Central memory CD8-positive, alpha-beta T cell (primary cell): Measurements from ENCODE around the gene OLIG3.

Experiments used
- ATAC-seq: fragments of 150-1000 bp; cut with Tn5 transposase; replicated peaks from 2 replicates; pipeline ENCODE4 v1.10.0; 2022; ENCODE audit warnings: mild to moderate bottlenecking, moderate FRiP score, moderate number of reproducible peaks; ENCODE audit not compliant: poor library complexity, severe bottlenecking; ENCODE audit errors: extremely low read depth
- DNase-seq, 2 donors: peaks; one replicate each; pipeline ENCODE4 v3.0.0; 2021; ENCODE audit warnings: low spot score in 2 of 2
- H3K27ac Mint-ChIP-seq: one replicate; pipeline ENCODE4 v1.8.0; 2022; ENCODE audit warnings: low read depth, mild to moderate bottlenecking, moderate library complexity, mixed read lengths
- H3K27me3 Mint-ChIP-seq: one replicate; pipeline ENCODE4 v1.8.0; 2022; ENCODE audit warnings: mixed read lengths
- H3K36me3 Mint-ChIP-seq: one replicate; pipeline ENCODE4 v1.8.0; 2022; ENCODE audit warnings: mild to moderate bottlenecking, moderate library complexity, mixed read lengths; ENCODE audit not compliant: insufficient read depth
- H3K4me1 Mint-ChIP-seq: one replicate; pipeline ENCODE4 v1.8.0; 2022; ENCODE audit warnings: mixed read lengths
- H3K4me3 Mint-ChIP-seq: one replicate; pipeline ENCODE4 v1.8.0; 2022; ENCODE audit warnings: mild to moderate bottlenecking, moderate library complexity, mixed read lengths
- H3K9me3 Mint-ChIP-seq: one replicate; pipeline ENCODE4 v1.8.0; 2022; ENCODE audit warnings: mixed read lengths

Gene OLIG3

DNA sequence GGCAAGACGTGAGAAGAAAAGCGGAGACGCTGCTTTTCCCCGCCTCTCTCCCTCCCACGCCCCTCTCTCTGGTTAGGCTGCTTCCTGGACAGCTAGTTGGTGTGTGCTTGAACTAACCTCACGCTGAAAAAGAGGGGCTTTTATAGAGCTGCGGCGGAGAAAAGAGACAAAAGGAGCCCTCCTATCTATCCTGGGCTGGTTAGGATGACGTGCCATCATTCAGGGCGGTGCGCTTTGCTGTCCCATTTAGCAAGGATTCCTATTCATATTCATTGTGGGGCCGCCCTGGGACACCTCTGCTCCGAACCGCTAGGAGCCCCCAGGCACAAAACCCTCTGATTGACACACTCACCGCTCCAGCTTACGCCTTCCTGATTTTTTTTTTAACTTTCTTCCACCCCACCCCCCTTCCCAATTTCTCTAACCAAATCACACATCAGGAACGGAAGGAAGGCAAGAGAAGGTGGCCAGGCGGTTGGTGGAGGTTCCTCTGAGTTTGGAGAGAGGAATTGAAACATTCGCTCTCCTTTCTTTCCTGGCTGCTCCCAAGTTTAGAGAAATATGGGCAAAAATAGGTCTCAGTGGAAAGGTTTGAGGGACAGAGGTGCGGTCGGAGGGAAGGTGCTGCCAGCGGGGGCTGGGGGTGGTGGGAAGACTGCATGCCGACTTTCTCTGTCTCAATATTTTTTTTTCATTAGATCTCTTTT is at the start of gene OLIG3:
Gene OLIG3 (minus strand): TSS at position 114 of the 707 bp plus-strand sequence. CDS start 224 bp downstream, outside the sequence.
- H3K4me3 Mint-ChIP-seq: peak within 1 kb of the TSS; percentile 54
- peaks cover 20% of the 10 kb centered on the region for H3K36me3 Mint-ChIP-seq
- ATAC-seq: peak; percentile 37
- peaks cover 100% of the 10 kb centered on the region for H3K27me3 Mint-ChIP-seq
- peaks cover 4% of the 10 kb centered on the region for H3K9me3 Mint-ChIP-seq
- no peak for DNase-seq
- peaks cover 46% of the 10 kb centered on the region for H3K4me1 Mint-ChIP-seq
- H3K27ac Mint-ChIP-seq: no peak within 1 kb of the TSS

DNA sequence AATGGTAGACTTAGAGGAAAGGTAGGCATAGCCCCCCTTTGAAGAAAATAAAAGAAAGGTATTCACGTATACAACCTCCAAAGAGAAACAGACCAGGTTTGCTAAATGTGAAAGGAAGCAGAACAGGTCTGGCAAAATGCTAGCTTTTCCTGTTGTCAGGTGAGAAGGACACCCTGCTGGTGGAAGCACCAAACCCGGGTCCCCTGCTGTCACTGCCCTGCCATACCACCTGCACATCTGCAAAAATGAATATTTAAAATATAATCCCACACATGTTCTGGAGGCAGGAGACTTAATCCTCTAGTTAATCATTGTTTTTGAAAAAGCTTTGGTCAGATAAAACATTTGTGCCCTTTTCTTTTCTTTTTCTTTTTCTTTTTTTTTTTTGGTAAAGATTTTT is 48.9 kb upstream of the OLIG3 start:
- H3K27me3 Mint-ChIP-seq: peaks cover 13% of the 10 kb centered on the region
- no peaks in the 10 kb centered on the region for H3K36me3 Mint-ChIP-seq
- no peak overlapping the region for H3K4me3 Mint-ChIP-seq
- DNase-seq: no peak
- H3K27ac Mint-ChIP-seq: no peak overlapping the region
- ATAC-seq: no peak
- H3K9me3 Mint-ChIP-seq: peaks cover 5% of the 10 kb centered on the region
- peaks cover 10% of the 10 kb centered on the region for H3K4me1 Mint-ChIP-seq

DNA sequence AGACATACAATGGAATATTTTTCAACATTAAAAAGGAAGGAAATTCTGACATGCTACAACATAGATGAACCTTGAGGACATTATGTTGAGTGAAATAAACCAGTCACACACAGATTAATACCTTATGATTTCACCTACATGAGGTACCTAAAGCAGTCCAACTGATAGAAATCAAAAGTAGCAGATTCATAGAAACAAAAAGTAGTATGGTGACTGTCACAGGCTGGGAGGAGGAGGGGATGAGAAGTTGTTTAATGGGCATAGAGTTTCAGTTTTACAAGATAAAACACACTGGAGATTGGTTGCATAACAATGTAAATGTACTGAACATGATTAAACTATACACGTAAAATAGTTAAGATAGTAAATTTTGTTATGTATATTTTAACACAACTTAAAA is 48.5 kb upstream of the OLIG3 start:
- ATAC-seq: no peak
- H3K36me3 Mint-ChIP-seq: no peaks in the 10 kb centered on the region
- H3K4me1 Mint-ChIP-seq: peaks cover 10% of the 10 kb centered on the region
- H3K27me3 Mint-ChIP-seq: peaks cover 9% of the 10 kb centered on the region
- H3K27ac Mint-ChIP-seq: no peak overlapping the region
- no peak for DNase-seq
- peaks cover 5% of the 10 kb centered on the region for H3K9me3 Mint-ChIP-seq
- no peak overlapping the region for H3K4me3 Mint-ChIP-seq

DNA sequence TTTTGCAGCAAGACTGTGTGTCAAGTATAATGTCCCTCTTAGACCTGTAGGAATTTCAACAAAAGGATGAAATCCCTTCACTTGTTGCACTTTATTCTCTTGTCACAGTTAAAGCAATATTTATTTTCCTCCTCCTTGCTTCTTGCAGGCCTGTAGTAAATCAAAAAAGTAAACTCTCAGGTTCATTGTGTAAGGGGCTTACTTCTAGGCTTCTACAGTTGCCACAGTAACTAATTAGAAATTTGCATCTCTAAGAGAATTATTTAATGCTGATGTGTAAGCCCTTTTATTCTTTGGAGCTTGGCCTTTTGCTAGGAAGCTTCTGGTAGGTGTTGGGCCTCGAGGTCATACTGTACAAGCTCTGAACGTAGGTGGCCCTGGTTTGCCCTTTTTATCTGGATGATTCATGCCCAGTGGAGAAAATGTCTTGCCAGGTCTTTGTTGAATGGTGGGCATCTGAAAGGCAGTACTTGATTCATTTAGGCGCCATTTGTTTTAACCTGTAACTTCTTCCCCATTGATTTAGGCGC is 47.4 kb upstream of the OLIG3 start:
- peaks cover 10% of the 10 kb centered on the region for H3K4me1 Mint-ChIP-seq
- H3K27ac Mint-ChIP-seq: no peak overlapping the region
- ATAC-seq: no peak
- no peak for DNase-seq
- H3K36me3 Mint-ChIP-seq: no peaks in the 10 kb centered on the region
- peaks cover 9% of the 10 kb centered on the region for H3K27me3 Mint-ChIP-seq
- no peak overlapping the region for H3K4me3 Mint-ChIP-seq
- peaks cover 5% of the 10 kb centered on the region for H3K9me3 Mint-ChIP-seq

DNA sequence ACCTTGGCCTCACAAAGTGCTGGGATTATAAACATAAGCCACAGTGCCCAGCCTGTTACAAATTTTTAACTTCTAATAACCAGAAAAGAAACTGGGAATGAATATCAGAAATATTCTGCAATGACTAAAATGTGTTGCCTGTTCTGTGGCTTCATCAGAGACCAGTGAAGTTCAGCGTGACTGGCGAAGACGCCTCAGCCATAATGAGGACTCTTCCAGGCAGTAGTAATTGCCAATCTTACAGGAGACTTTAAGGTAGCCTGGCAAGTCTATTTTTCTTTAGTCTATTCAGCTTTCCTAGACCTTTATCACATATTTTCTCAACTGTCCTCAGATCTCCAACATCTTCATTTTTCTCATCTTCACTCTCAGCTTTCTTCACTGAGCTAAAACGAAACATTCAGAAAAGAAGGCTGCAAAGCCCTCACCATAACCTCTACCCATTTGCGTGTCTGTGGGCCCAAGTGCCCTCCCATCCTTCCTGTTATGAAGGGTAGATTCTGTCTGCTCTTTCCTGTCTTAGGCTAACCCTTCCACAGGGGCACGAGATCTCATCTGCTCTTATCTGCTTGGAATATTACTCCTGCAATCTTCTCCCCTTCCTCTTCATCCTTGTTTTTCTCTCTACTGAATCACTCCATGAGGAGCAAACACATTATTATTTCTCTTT is 42.0 kb upstream of the OLIG3 start:
- H3K27me3 Mint-ChIP-seq: peaks cover 18% of the 10 kb centered on the region
- H3K4me3 Mint-ChIP-seq: no peak overlapping the region
- ATAC-seq (peak; percentile 98), DNase-seq (peak in 1 of 2 donors; percentile 14)
- no peaks in the 10 kb centered on the region for H3K4me1 Mint-ChIP-seq
- H3K9me3 Mint-ChIP-seq: no peaks in the 10 kb centered on the region
- no peak overlapping the region for H3K27ac Mint-ChIP-seq
- no peaks in the 10 kb centered on the region for H3K36me3 Mint-ChIP-seq

DNA sequence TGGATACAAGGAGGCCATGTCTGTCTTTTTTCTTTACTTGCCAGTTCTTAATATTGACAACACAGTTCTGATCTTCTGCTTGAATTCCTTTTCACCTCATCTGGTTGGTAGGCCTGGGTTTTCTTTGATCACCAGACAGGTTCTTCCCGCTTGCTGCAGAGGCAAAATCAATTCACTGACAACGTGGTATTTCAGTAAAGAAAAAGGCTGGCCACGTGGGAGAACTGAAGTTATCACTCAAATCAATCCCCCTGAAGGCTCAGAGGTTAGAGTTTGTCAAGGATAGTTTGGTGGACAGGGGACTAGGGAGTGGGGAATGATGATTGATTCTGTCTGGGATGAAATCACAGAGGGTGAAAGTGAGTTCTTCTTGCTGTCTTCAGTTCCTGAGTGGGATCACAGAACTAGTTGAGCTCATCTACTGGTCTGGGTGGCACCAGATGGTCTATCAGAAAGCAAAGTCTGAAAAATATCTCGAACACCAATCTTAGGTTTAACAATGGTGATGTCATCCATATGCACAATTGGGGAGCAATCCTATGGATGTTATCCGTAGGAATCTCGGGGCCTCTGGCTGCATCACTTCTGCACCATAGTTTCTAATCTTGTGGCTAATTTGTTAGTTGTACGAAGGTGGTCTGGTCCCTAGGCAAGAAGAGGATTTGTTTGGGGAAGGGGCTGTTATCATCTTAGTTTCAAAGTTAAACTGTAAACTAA is 37.3 kb upstream of the OLIG3 start:
- DNase-seq: no peak
- no peak overlapping the region for H3K4me3 Mint-ChIP-seq
- no peak for ATAC-seq
- H3K36me3 Mint-ChIP-seq: no peaks in the 10 kb centered on the region
- peaks cover under 1% of the 10 kb centered on the region for H3K9me3 Mint-ChIP-seq
- H3K27me3 Mint-ChIP-seq: peaks cover 50% of the 10 kb centered on the region
- no peaks in the 10 kb centered on the region for H3K4me1 Mint-ChIP-seq
- no peak overlapping the region for H3K27ac Mint-ChIP-seq

DNA sequence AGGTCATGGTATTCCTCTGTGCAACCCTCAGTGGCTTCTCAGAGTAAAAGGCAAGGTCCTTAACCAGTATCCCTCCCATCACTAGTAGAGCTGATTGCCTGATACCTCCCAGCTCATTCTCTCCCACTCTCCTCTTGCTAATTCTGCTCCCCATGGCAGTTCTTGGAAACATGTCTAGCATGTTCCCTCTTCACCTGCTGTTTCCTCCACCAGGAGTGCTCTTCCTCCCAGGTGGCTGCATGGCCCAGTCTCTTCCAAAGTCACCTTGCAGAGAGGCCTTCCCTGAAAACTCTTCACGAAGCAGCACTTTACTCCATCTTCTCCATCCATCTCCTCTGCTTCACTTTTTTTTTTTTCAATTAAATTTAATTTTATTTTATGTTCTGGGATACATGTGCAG is 36.2 kb upstream of the OLIG3 start:
- no peak overlapping the region for H3K4me3 Mint-ChIP-seq
- H3K4me1 Mint-ChIP-seq: no peaks in the 10 kb centered on the region
- H3K27me3 Mint-ChIP-seq: peaks cover 61% of the 10 kb centered on the region
- peaks cover 10% of the 10 kb centered on the region for H3K9me3 Mint-ChIP-seq
- H3K27ac Mint-ChIP-seq: no peak overlapping the region
- no peaks in the 10 kb centered on the region for H3K36me3 Mint-ChIP-seq
- DNase-seq: no peak
- no peak for ATAC-seq

DNA sequence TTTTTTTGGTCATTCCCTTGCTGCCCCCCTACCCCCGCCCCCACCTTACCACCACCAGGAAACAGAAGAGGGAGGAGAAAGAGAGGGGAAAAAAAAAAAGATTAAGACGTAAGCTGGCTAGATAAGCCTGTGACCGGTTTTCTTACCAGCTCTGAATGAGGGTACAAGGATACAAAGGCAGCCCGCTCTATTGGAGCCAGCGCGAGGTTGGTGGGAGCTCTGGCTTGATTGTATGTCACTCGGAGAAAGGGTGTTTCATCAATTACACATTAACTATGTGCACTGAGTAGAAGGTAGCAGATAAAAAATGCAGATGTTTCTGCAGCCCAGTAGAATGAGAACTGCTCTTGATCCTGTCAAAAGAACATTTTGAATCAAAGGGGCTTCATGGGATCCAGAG is 28.6 kb upstream of the OLIG3 start:
- Mint-ChIP-seq H3K36me3 (peaks cover 2% of the 10 kb centered on the region), H3K4me3 (no peak overlapping the region), H3K27ac (no peak overlapping the region), H3K9me3 (peaks cover 10% of the 10 kb centered on the region), H3K27me3 (peaks cover 78% of the 10 kb centered on the region), H3K4me1 (no peaks in the 10 kb centered on the region)
- ATAC-seq (no peak), DNase-seq (no peak)

DNA sequence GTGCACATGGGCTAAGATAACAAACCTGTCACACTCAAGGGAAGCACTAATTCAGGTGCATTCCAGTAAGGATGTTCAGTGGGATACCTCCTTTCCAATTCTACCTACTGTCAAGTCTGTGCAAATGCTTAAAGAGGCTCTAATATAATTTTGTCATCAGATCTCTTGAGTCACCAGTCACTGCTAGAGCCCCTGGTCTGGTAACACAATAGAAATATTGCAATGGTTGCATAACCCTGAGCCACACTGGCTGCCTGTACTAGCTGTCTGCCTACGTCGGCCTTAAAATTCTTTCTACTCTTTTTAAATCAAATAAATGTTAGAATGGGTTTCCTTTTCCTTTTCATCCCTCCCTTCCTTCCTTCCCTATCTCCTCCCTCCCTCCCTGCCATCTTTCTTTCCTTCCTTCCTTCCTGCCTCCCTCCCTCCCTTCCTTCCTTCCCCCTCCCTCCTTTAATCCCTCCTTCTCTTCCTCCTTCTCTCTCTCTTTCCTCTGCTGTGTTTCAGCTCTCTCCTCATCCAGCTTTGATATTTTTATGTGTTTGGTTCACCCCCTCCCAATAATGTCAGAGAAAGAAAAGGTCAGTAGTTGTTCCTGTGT is 28.1 kb upstream of the OLIG3 start:
- ATAC-seq (no peak), DNase-seq (no peak)
- Mint-ChIP-seq H3K4me1 (no peaks in the 10 kb centered on the region), H3K36me3 (peaks cover 2% of the 10 kb centered on the region), H3K27me3 (peaks cover 82% of the 10 kb centered on the region), H3K9me3 (peaks cover 10% of the 10 kb centered on the region), H3K4me3 (no peak overlapping the region), H3K27ac (no peak overlapping the region)

DNA sequence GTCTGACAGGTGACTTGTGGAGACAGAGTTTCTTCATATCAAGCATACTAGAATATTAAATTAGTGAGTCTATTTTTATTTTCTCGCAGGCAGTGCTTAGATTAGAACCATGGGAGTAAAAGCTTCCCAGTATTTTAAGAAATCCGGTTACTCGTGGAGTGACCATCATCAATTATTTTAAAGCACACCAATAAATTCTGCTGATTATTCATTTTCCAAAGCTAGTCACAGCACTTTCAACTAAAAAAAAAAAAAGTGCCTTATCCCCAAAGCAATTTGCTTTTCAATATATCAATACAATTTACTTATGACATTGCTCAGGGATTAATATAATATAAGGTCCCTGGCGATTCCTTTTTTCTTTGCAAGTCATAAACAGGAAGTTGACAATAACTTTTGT is 26.3 kb upstream of the OLIG3 start:
- Mint-ChIP-seq H3K36me3 (peaks cover 2% of the 10 kb centered on the region), H3K9me3 (no peaks in the 10 kb centered on the region), H3K27me3 (peaks cover 85% of the 10 kb centered on the region), H3K27ac (no peak overlapping the region), H3K4me1 (no peaks in the 10 kb centered on the region), H3K4me3 (no peak overlapping the region)
- DNase-seq: no peak
- no peak for ATAC-seq

DNA sequence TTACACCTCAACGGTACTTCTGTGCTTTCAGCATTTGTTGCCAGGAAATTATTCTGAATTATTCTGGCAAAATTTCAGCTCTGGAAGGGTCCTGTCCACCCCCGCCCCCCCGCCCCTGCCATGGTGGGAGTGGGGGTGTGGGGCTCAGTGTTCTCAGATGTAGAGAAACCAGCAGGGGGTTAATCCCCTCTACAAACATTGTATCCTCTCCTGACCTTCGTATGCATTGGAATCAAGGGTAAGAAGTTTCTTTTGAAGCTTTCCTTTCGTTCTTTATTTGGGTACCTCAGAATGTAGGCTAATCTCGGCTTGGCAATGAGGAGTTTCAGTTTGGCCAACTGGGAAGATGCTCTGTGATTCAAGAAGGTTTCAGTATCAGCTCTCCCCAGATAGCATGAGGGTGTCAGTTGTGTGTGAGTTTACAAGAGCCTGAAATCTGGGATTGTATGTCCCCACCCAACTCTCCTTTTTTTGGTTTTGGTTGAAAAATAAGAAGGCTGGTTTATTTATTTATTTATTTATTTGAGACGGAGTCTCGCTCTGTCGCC is 25.5 kb upstream of the OLIG3 start:
- Mint-ChIP-seq H3K4me1 (no peaks in the 10 kb centered on the region), H3K27me3 (peaks cover 87% of the 10 kb centered on the region), H3K27ac (no peak overlapping the region), H3K4me3 (no peak overlapping the region), H3K9me3 (no peaks in the 10 kb centered on the region), H3K36me3 (peaks cover 2% of the 10 kb centered on the region)
- DNase-seq (no peak), ATAC-seq (no peak)

DNA sequence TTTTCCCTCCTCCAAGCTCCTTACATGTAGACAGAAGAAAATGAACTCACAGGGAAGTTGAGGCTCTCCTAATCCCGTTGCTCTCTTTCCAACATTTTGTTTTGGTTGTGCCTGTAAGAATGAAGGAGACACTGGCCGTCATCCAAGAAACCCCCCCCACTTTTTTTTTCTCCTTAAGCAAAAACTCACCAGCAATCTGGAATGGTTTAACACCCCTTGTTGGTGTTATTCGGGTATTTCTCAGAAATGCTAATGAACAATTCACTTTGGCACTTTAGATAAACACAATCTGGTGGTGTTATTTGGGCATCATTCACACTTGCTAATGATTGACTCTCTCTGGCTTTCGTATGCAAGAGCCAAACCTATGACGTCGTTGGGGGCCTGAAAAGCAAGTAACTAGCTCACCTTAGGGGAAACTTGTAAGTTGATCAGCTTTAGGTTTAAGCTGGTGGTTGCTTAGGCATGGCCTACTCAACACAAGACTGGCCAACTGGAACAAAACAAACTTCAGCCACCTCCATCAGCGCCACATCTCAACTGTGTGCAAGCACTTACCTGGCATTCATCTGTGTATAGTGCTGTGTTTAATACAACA is 24.3 kb upstream of the OLIG3 start:
- no peak overlapping the region for H3K27ac Mint-ChIP-seq
- H3K36me3 Mint-ChIP-seq: peaks cover 2% of the 10 kb centered on the region
- DNase-seq: no peak
- no peaks in the 10 kb centered on the region for H3K4me1 Mint-ChIP-seq
- peaks cover 86% of the 10 kb centered on the region for H3K27me3 Mint-ChIP-seq
- H3K9me3 Mint-ChIP-seq: no peaks in the 10 kb centered on the region
- no peak overlapping the region for H3K4me3 Mint-ChIP-seq
- ATAC-seq: no peak
